IMR-90 (cell line): Measurements from ENCODE around the gene FBXW7. TPM values are rescaled to one million over a fixed set of nuclear protein-coding genes. Genes with fewer than 3 reads are reported as not detected.

ENCODE experiments used
- ATAC-seq: fragments of 200-7000 bp; cut with Tn5 transposase; 2 replicates; pipeline ENCODE4 v1.9.1; 2020; ENCODE audit warnings: low read depth, mild to moderate bottlenecking, moderate library complexity
- BruUV-seq: library from RNA; stranded (reverse); fragments of 400-500 nt; replicated peaks from 2 replicates; lab custom pipeline; 2021; lab: Mats Ljungman, UMichigan
- CTCF ChIA-PET: fragments of 300-600 bp; formaldehyde crosslinking; extraction: SDS; loops from one replicate; lab custom pipeline; 2021; ENCODE audit warnings: antibody characterized with exemption; lab: Yijun Ruan, JAX
- POLR2A ChIA-PET: fragments of 300-600 bp; sonication (Branson Sonifier 250); formaldehyde crosslinking; loops from one replicate; lab custom pipeline; 2022; ENCODE audit warnings: antibody characterized with exemption; ENCODE audit not compliant: unreplicated experiment; lab: Charles Lee
- DNase-seq: peaks from one replicate; pipeline ENCODE4 v3.0.0; 2013
- H2AFZ ChIP-seq: replicated peaks from 2 replicates; pipeline ENCODE3; 2013; ENCODE audit warnings: low read length, mild to moderate bottlenecking; ENCODE audit not compliant: poor library complexity
- H2AK5ac ChIP-seq: 2 replicates; pipeline ENCODE4 v1.6.1; 2013; ENCODE audit warnings: low read depth, low read length, inconsistent platforms
- H2AK9ac ChIP-seq: replicated peaks from 2 replicates; pipeline ENCODE3; 2013; ENCODE audit warnings: mild to moderate bottlenecking, low read depth, low read length, moderate library complexity; ENCODE audit not compliant: poor library complexity
- H2BK120ac ChIP-seq: 2 replicates; pipeline ENCODE4 v1.6.1; 2013; ENCODE audit warnings: low read depth, low read length, inconsistent platforms
- H2BK15ac ChIP-seq: 3 replicates; pipeline ENCODE4 v1.6.1; 2013; ENCODE audit warnings: low read depth, low read length, inconsistent platforms
- H2BK20ac ChIP-seq: 2 replicates; pipeline ENCODE4 v1.6.1; 2013; ENCODE audit warnings: low read depth, mild to moderate bottlenecking, inconsistent platforms, low read length, moderate library complexity
- H2BK5ac ChIP-seq: 2 replicates; pipeline ENCODE4 v1.6.1; 2013; ENCODE audit warnings: mild to moderate bottlenecking, low read depth, low read length, inconsistent platforms; ENCODE audit not compliant: poor library complexity, severe bottlenecking
- H3K14ac ChIP-seq: replicated peaks from 2 replicates; pipeline ENCODE4 v1.6.1; 2013; ENCODE audit warnings: low read depth, low read length, inconsistent platforms
- H3K18ac ChIP-seq: 2 replicates; pipeline ENCODE4 v1.6.1; 2013; ENCODE audit warnings: low read depth, low read length, control low read depth
- H3K23ac ChIP-seq: 2 replicates; pipeline ENCODE4 v1.6.1; 2013; ENCODE audit warnings: low read depth, low read length, inconsistent platforms
- H3K27ac ChIP-seq: 2 replicates; pipeline ENCODE4 v1.5.1; 2013; ENCODE audit warnings: mild to moderate bottlenecking, control low read depth, low read length; ENCODE audit not compliant: insufficient read depth
- H3K27me3 ChIP-seq: 2 replicates; pipeline ENCODE4 v1.6.1; 2013; ENCODE audit warnings: low read length; ENCODE audit not compliant: control insufficient read depth, insufficient read depth
- H3K36me3 ChIP-seq: 2 replicates; pipeline ENCODE4 v1.6.1; 2013; ENCODE audit warnings: low read length, mixed read lengths; ENCODE audit not compliant: control insufficient read depth, insufficient read depth
- H3K4ac ChIP-seq: 2 replicates; pipeline ENCODE4 v1.6.1; 2013; ENCODE audit warnings: low read depth, low read length, inconsistent platforms
- H3K4me1 ChIP-seq: 2 replicates; pipeline ENCODE4 v1.6.1; 2013; ENCODE audit warnings: low read length, mixed read lengths; ENCODE audit not compliant: control insufficient read depth, insufficient read depth
- H3K4me2 ChIP-seq: 2 replicates; pipeline ENCODE4 v1.6.1; 2013; ENCODE audit warnings: low read depth, mild to moderate bottlenecking, control low read depth, low read length, moderate library complexity
- H3K4me3 ChIP-seq: 2 replicates; pipeline ENCODE4 v1.5.1; 2013; ENCODE audit warnings: low read depth, mild to moderate bottlenecking, control low read depth, low read length, moderate library complexity; ENCODE audit not compliant: insufficient read depth
- H3K56ac ChIP-seq: 2 replicates; pipeline ENCODE4 v1.6.1; 2013; ENCODE audit warnings: low read length, inconsistent platforms; ENCODE audit not compliant: insufficient read depth; ENCODE audit errors: extremely low read depth
- H3K79me1 ChIP-seq, 2 experiments: 2 replicates each; pipeline ENCODE4 v1.6.1; 2013; ENCODE audit warnings: low read length in 2 of 2, inconsistent platforms in 1 of 2, low read depth in 1 of 2
- H3K9ac ChIP-seq: 2 replicates; pipeline ENCODE4 v1.6.1; 2013; ENCODE audit warnings: low read depth, low read length, control low read depth
- H3K9me1 ChIP-seq: 2 replicates; pipeline ENCODE4 v1.6.1; 2013; ENCODE audit warnings: low read length, inconsistent platforms; ENCODE audit not compliant: insufficient read depth
- H3K9me3 ChIP-seq: 2 replicates; pipeline ENCODE4 v1.6.1; 2013; ENCODE audit warnings: low read length; ENCODE audit not compliant: control insufficient read depth, insufficient read depth
- H4K20me1 ChIP-seq: 2 replicates; pipeline ENCODE4 v1.6.1; 2013; ENCODE audit warnings: low read length, inconsistent platforms; ENCODE audit not compliant: insufficient read depth
- H4K5ac ChIP-seq: 2 replicates; pipeline ENCODE4 v1.6.1; 2013; ENCODE audit warnings: mild to moderate bottlenecking, low read depth, low read length, control low read depth
- H4K8ac ChIP-seq, 2 experiments: 2 replicates each; pipeline ENCODE4 v1.6.1; 2013; ENCODE audit warnings: low read depth in 2 of 2, low read length in 2 of 2, control low read depth in 1 of 2, inconsistent platforms in 1 of 2
- H4K91ac ChIP-seq: 2 replicates; pipeline ENCODE4 v1.6.1; 2013; ENCODE audit warnings: low read depth, low read length, inconsistent platforms; ENCODE audit not compliant: insufficient read depth
- BHLHE40 ChIP-seq: fragments of 150-350 bp; IDR thresholded peaks from 2 replicates; pipeline ENCODE4 v1.6.1; 2016; ENCODE audit warnings: mild to moderate bottlenecking, low read depth, low read length
- CHD1 ChIP-seq: IDR thresholded peaks from 2 replicates; pipeline ENCODE4 v1.6.1; 2012; ENCODE audit warnings: low read depth, low read length, improper control_type of control experiment
- CTCF ChIP-seq: conservative IDR thresholded peaks from 2 replicates; pipeline ENCODE4 v1.5.1; 2012; ENCODE audit warnings: mild to moderate bottlenecking, low read depth, low read length, improper control_type of control experiment
- ELK1 ChIP-seq: fragments of 150-350 bp; IDR thresholded peaks from 2 replicates; pipeline ENCODE4 v1.6.1; 2016; ENCODE audit warnings: low read depth, mild to moderate bottlenecking, low read length, moderate library complexity, borderline replicate concordance
- FOS ChIP-seq: fragments of 150-350 bp; IDR thresholded peaks from 2 replicates; pipeline ENCODE4 v1.6.1; 2016; ENCODE audit warnings: low read depth, low read length
- MAFK ChIP-seq: IDR thresholded peaks from 2 replicates; pipeline ENCODE4 v1.6.1; 2012; ENCODE audit warnings: low read depth, low read length, improper control_type of control experiment
- MAZ ChIP-seq: IDR thresholded peaks from 2 replicates; pipeline ENCODE4 v1.6.1; 2012; ENCODE audit warnings: low read depth, mild to moderate bottlenecking, low read length, improper control_type of control experiment, moderate library complexity, borderline replicate concordance
- MXI1 ChIP-seq: IDR thresholded peaks from 2 replicates; pipeline ENCODE4 v1.6.1; 2012; ENCODE audit warnings: low read depth, mild to moderate bottlenecking, low read length, moderate library complexity, borderline replicate concordance
- NFE2L2 ChIP-seq: fragments of 150-350 bp; IDR thresholded peaks from 2 replicates; pipeline ENCODE4 v1.6.1; 2016; ENCODE audit warnings: low read depth, mild to moderate bottlenecking, low read length
- POLR2A ChIP-seq: IDR thresholded peaks from 2 replicates; pipeline ENCODE4 v1.6.1; 2012; ENCODE audit warnings: mild to moderate bottlenecking, low read depth, low read length
- RAD21 ChIP-seq: IDR thresholded peaks from 2 replicates; pipeline ENCODE4 v1.6.1; 2012; ENCODE audit warnings: low read length, improper control_type of control experiment
- RCOR1 ChIP-seq: IDR thresholded peaks from 2 replicates; pipeline ENCODE4 v1.6.1; 2012; ENCODE audit warnings: mild to moderate bottlenecking, low read length, improper control_type of control experiment; ENCODE audit not compliant: insufficient replicate concordance
- RFX5 ChIP-seq: IDR thresholded peaks from 2 replicates; pipeline ENCODE4 v1.8.0; 2012; ENCODE audit warnings: low read depth, mild to moderate bottlenecking, low read length, moderate library complexity
- SMC3 ChIP-seq: fragments of 150-350 bp; IDR thresholded peaks from 2 replicates; pipeline ENCODE4 v1.6.1; 2016; ENCODE audit warnings: low read depth, mild to moderate bottlenecking, antibody characterized with exemption, low read length, moderate library complexity
- USF2 ChIP-seq: fragments of 150-350 bp; IDR thresholded peaks from 2 replicates; pipeline ENCODE4 v1.6.1; 2017; ENCODE audit warnings: mild to moderate bottlenecking, antibody characterized with exemption, low read length, low read depth
- WGBS, 2 experiments: methylation state at CpG; one replicate each; pipeline versions ENCODE4 v1.1.5 to v1.1.7; 2013; ENCODE audit warnings: missing lambda C conversion rate in 2 of 2; ENCODE audit not compliant: insufficient read length in 1 of 2; ENCODE audit errors: extremely low coverage in 2 of 2; 5-methylcytosine and 5-hydroxymethylcytosine counted together
- dilution Hi-C: fragments of 300-500 bp; cut with HindIII; formaldehyde crosslinking; loops from one replicate; pipeline ENCODE4 v1.14.3; 2018; ENCODE audit warnings: low sequenced_read_pairs; ENCODE audit not compliant: unreplicated experiment
- in situ Hi-C: fragments of 300-500 bp; cut with MboI; formaldehyde crosslinking; loops from 3 replicates; pipeline ENCODE4 v1.14.3; 2019; ENCODE audit warnings: low sequenced_read_pairs, inconsistent platforms, mixed read lengths
- intact Hi-C: fragments of 100-400 bp; cut with micrococcal nuclease; formaldehyde crosslinking; loops from 2 replicates; pipeline ENCODE4 v1.10.0; 2022
- polyA plus RNA-seq, 3 experiments: library from polyadenylated mRNA; depleted of rRNA; stranded (reverse); fragments of >200 nt; gene quantifications; 2 replicates each; pipeline ENCODE4 v1.2.3, GENCODE V29; 2012; ENCODE audit warnings: low replicate concordance in 1 of 3
- total RNA-seq: library from RNA; depleted of rRNA; stranded (reverse); fragments of >200 nt; gene quantifications from 2 replicates; pipeline ENCODE4 v1.2.3, GENCODE V29; 2012

The FBXW7 gene
- total and polyA plus RNA-seq, 2 of the 4 experiments (the other 2 are of a cell fraction): 7.2 to 27.4 TPM

GRCh38 chr4:152424977-152425376 lies 110.9 kb downstream of the FBXW7 start:
- no peak for DNase-seq
- no peak overlapping the region for H3K14ac ChIP-seq
- no peak overlapping the region for H4K91ac ChIP-seq
- in situ Hi-C loops (no loop called here), dilution Hi-C loops (no loop called here), intact Hi-C loops (no loop called here)
- no peak overlapping the region for H2AFZ ChIP-seq
- H2BK20ac ChIP-seq: no peak overlapping the region
- H4K5ac ChIP-seq: no peak overlapping the region
- H3K9me1 ChIP-seq: no peaks in the 10 kb centered on the region; the same call in 1 of the 2 replicates
- ATAC-seq: no peak
- POLR2A ChIA-PET: no interaction called here
- peaks cover 13 to 27% of the 10 kb centered on the region in 2 experiments for H3K79me1 ChIP-seq
- CTCF ChIA-PET: no interaction called here
- H2AK9ac ChIP-seq: no peak overlapping the region
- no peaks in the 10 kb centered on the region for H3K9me3 ChIP-seq
- no peak overlapping the region for H3K23ac ChIP-seq
- no peak overlapping the region for H2BK120ac ChIP-seq
- H2BK5ac ChIP-seq: no peak overlapping the region
- TF ChIP-seq CTCF: no peak
- no peak for TF ChIP-seq USF2
- no peak for TF ChIP-seq NFE2L2
- no peak for TF ChIP-seq CHD1
- no peak for TF ChIP-seq BHLHE40
- no peak for TF ChIP-seq RFX5
- TF ChIP-seq RCOR1: no peak
- TF ChIP-seq SMC3: no peak
- TF ChIP-seq MXI1: no peak
- no peak for TF ChIP-seq MAZ
- TF ChIP-seq RAD21: no peak
- no peak for TF ChIP-seq MAFK
- no peak for TF ChIP-seq FOS
- no peak for TF ChIP-seq ELK1
- TF ChIP-seq POLR2A: no peak
- H4K8ac ChIP-seq: no peak overlapping the region
- no peaks in the 10 kb centered on the region for H3K4me1 ChIP-seq
- no peak overlapping the region for H3K27ac ChIP-seq
- no peak overlapping the region for H3K9ac ChIP-seq
- no peak overlapping the region for H3K4me3 ChIP-seq
- H2BK15ac ChIP-seq: no peak overlapping the region
- 0 out of 2 replicates have a peak, but pooled peaks cover 3% of the 10 kb centered on the region for H4K20me1 ChIP-seq
- no TSS peak for BruUV-seq
- WGBS, 2 experiments: 100% methylated on average over 1 of the region's 2 CpGs; no CpG with 5 or more reads in 1 of the 2 experiments
- H3K56ac ChIP-seq: no peak overlapping the region
- H3K36me3 ChIP-seq: no peaks in the 10 kb centered on the region
- no peak overlapping the region for H2AK5ac ChIP-seq
- no peak overlapping the region for H3K4ac ChIP-seq
- H3K27me3 ChIP-seq: no peaks in the 10 kb centered on the region
- no peak overlapping the region for H3K18ac ChIP-seq
- no peak overlapping the region for H3K4me2 ChIP-seq
